Trophoblast cell (in vitro differentiated cells and primary cell): ENCODE data around the gene APBA2.

Experiments used
- DNase-seq, 2 donors: peaks; one replicate each; pipeline ENCODE4 v3.0.0-alpha.2; 2016
- H2AFZ ChIP-seq: 2 replicates; pipeline ENCODE4 v1.6.1; 2013; ENCODE audit warnings: low read length, moderate library complexity, mild to moderate bottlenecking; ENCODE audit not compliant: insufficient read depth, poor library complexity
- H2AK5ac ChIP-seq: 2 replicates; pipeline ENCODE4 v1.6.1; 2013; ENCODE audit warnings: mild to moderate bottlenecking, low read length
- H2BK120ac ChIP-seq: 2 replicates; pipeline ENCODE4 v1.6.1; 2013; ENCODE audit warnings: low read length, mild to moderate bottlenecking, moderate library complexity; ENCODE audit not compliant: insufficient read depth, poor library complexity
- H2BK12ac ChIP-seq: 2 replicates; pipeline ENCODE4 v1.6.1; 2013; ENCODE audit warnings: mild to moderate bottlenecking, low read length, moderate library complexity
- H2BK5ac ChIP-seq: 2 replicates; pipeline ENCODE4 v1.6.1; 2013; ENCODE audit warnings: low read length, low read depth, moderate library complexity, mild to moderate bottlenecking; ENCODE audit not compliant: poor library complexity
- H3K14ac ChIP-seq: 2 replicates; pipeline ENCODE4 v1.6.1; 2013; ENCODE audit warnings: mild to moderate bottlenecking, low read length
- H3K18ac ChIP-seq: 2 replicates; pipeline ENCODE4 v1.6.1; 2013; ENCODE audit warnings: mild to moderate bottlenecking, low read length
- H3K23ac ChIP-seq: 2 replicates; pipeline ENCODE4 v1.6.1; 2013; ENCODE audit warnings: low read length
- H3K27ac ChIP-seq: 2 replicates; pipeline ENCODE4 v1.5.1; 2013; ENCODE audit warnings: low read depth, mild to moderate bottlenecking, inconsistent platforms, low read length, moderate library complexity
- H3K27me3 ChIP-seq: 2 replicates; pipeline ENCODE4 v1.6.1; 2013; ENCODE audit warnings: inconsistent platforms, mild to moderate bottlenecking, low read length, moderate library complexity; ENCODE audit not compliant: insufficient read depth
- H3K36me3 ChIP-seq, 2 experiments: 1 replicate in 1 of 2; 2 replicates in 1 of 2; pipeline ENCODE4 v1.6.1; 2013; ENCODE audit warnings: low read length in 2 of 2, mild to moderate bottlenecking in 2 of 2, moderate library complexity in 1 of 2; ENCODE audit not compliant: insufficient read depth in 2 of 2, control insufficient read depth in 1 of 2
- H3K4ac ChIP-seq: 2 replicates; pipeline ENCODE4 v1.6.1; 2013; ENCODE audit warnings: low read depth, mild to moderate bottlenecking, low read length, moderate library complexity
- H3K4me1 ChIP-seq, 2 experiments: 1 replicate in 1 of 2; 2 replicates in 1 of 2; pipeline ENCODE4 v1.6.1; 2013; ENCODE audit warnings: low read length in 2 of 2, mild to moderate bottlenecking in 2 of 2, moderate library complexity in 1 of 2; ENCODE audit not compliant: insufficient read depth in 2 of 2, control insufficient read depth in 1 of 2
- H3K4me2 ChIP-seq: 2 replicates; pipeline ENCODE4 v1.6.1; 2013; ENCODE audit warnings: inconsistent platforms, mild to moderate bottlenecking, low read length, moderate library complexity
- H3K4me3 ChIP-seq: 2 replicates; pipeline ENCODE4 v1.5.1; 2013; ENCODE audit warnings: mild to moderate bottlenecking, low read depth, low read length, inconsistent platforms
- H3K79me1 ChIP-seq: one replicate; pipeline ENCODE4 v1.6.1; 2013; ENCODE audit warnings: low read length
- H3K79me2 ChIP-seq: 2 replicates; pipeline ENCODE4 v1.6.1; 2013; ENCODE audit warnings: low read length, mild to moderate bottlenecking; ENCODE audit not compliant: control insufficient read depth, insufficient read depth, poor library complexity
- H3K9ac ChIP-seq: 2 replicates; pipeline ENCODE4 v1.6.1; 2013; ENCODE audit warnings: mild to moderate bottlenecking, low read length
- H3K9me3 ChIP-seq: 2 replicates; pipeline ENCODE4 v1.6.1; 2013; ENCODE audit warnings: low read depth, mild to moderate bottlenecking, control low read depth, inconsistent platforms, low read length; ENCODE audit not compliant: insufficient read depth
- H4K12ac ChIP-seq: 2 replicates; pipeline ENCODE4 v1.6.1; 2013; ENCODE audit warnings: low read depth, mild to moderate bottlenecking, low read length, moderate library complexity
- H4K8ac ChIP-seq: 2 replicates; pipeline ENCODE4 v1.6.1; 2013; ENCODE audit warnings: low read depth, mild to moderate bottlenecking, low read length, moderate library complexity
- H4K91ac ChIP-seq: one replicate; pipeline ENCODE4 v1.6.1; 2013; ENCODE audit warnings: low read depth, mild to moderate bottlenecking, low read length, moderate library complexity
- WGBS: extraction: QIAGEN DNeasy Blood & Tissue Kit; methylation state at CpG from one replicate; pipeline ENCODE4 v1.1.7; 2013; ENCODE audit warnings: missing lambda C conversion rate; ENCODE audit not compliant: insufficient read length, insufficient coverage; ENCODE audit errors: extremely low coverage; 5-methylcytosine and 5-hydroxymethylcytosine counted together

APBA2 gene

GRCh38 chr15:29130951-29131839, 245.4 kb downstream of the APBA2 start:
- no peak overlapping the region for H4K91ac ChIP-seq
- H3K4me1 ChIP-seq, result no peaks in the 10 kb centered on the region
- H3K79me2 ChIP-seq, result no peaks in the 10 kb centered on the region
- H3K79me1 ChIP-seq, result no peaks in the 10 kb centered on the region
- H2BK12ac ChIP-seq, result no peak overlapping the region
- H3K9me3 ChIP-seq, result no peaks in the 10 kb centered on the region
- H2AK5ac ChIP-seq, result no peak overlapping the region
- no peaks in the 10 kb centered on the region for H3K27me3 ChIP-seq
- no peak overlapping the region for H3K27ac ChIP-seq
- no peak overlapping the region for H2BK120ac ChIP-seq
- no peak overlapping the region for H3K4me3 ChIP-seq
- H3K23ac ChIP-seq, result no peak overlapping the region
- no peak overlapping the region for H3K18ac ChIP-seq
- H3K14ac ChIP-seq, result no peak overlapping the region
- H3K4ac ChIP-seq, result no peak overlapping the region
- H3K4me2 ChIP-seq, result no peak overlapping the region
- H4K12ac ChIP-seq, result no peak overlapping the region
- no peak overlapping the region for H2AFZ ChIP-seq
- no peak for DNase-seq
- no peak overlapping the region for H4K8ac ChIP-seq
- no CpG with 5 or more reads among the region's 19 CpGs for WGBS
- no peak overlapping the region for H2BK5ac ChIP-seq
- H3K36me3 ChIP-seq, result no peaks in the 10 kb centered on the region
- no peak overlapping the region for H3K9ac ChIP-seq

- H4K8ac ChIP-seq, result no peak overlapping the region
- H3K79me1 ChIP-seq, result no peaks in the 10 kb centered on the region
- no peaks in the 10 kb centered on the region for H3K4me1 ChIP-seq
- no peak overlapping the region for H2BK120ac ChIP-seq
- no peaks in the 10 kb centered on the region for H3K9me3 ChIP-seq
- no peak overlapping the region for H3K18ac ChIP-seq
- H3K4me2 ChIP-seq, result no peak overlapping the region
- H3K14ac ChIP-seq, result no peak overlapping the region
- no peak overlapping the region for H2AK5ac ChIP-seq
- H3K27me3 ChIP-seq, result no peaks in the 10 kb centered on the region
- no peak overlapping the region for H3K9ac ChIP-seq
- no peak overlapping the region for H3K27ac ChIP-seq
- H4K91ac ChIP-seq, result no peak overlapping the region
- H3K36me3 ChIP-seq, result no peaks in the 10 kb centered on the region
- H4K12ac ChIP-seq, result no peak overlapping the region
- no peak overlapping the region for H3K23ac ChIP-seq
- H2AFZ ChIP-seq, result no peak overlapping the region
- DNase-seq, result no peak
- no peak overlapping the region for H3K4me3 ChIP-seq
- no peak overlapping the region for H2BK5ac ChIP-seq
- no CpG with 5 or more reads among the region's 23 CpGs for WGBS
- H3K4ac ChIP-seq, result no peak overlapping the region
- H3K79me2 ChIP-seq, result no peaks in the 10 kb centered on the region
- no peak overlapping the region for H2BK12ac ChIP-seq
Measured at GRCh38 chr15:29131840-29132420, 246.2 kb downstream of the APBA2 start.

- no CpG with 5 or more reads among the region's 14 CpGs for WGBS
- no peak overlapping the region for H4K8ac ChIP-seq
- H3K18ac ChIP-seq, result no peak overlapping the region
- H3K79me1 ChIP-seq, result no peaks in the 10 kb centered on the region
- no peak overlapping the region for H4K91ac ChIP-seq
- DNase-seq, result no peak
- no peaks in the 10 kb centered on the region for H3K27me3 ChIP-seq
- H3K27ac ChIP-seq, result no peak overlapping the region
- H2AK5ac ChIP-seq, result no peak overlapping the region
- H2BK5ac ChIP-seq, result no peak overlapping the region
- H3K4me3 ChIP-seq, result no peak overlapping the region
- H3K4me2 ChIP-seq, result no peak overlapping the region
- no peak overlapping the region for H2BK12ac ChIP-seq
- no peak overlapping the region for H2BK120ac ChIP-seq
- H3K4me1 ChIP-seq, result no peaks in the 10 kb centered on the region
- no peaks in the 10 kb centered on the region for H3K9me3 ChIP-seq
- no peak overlapping the region for H3K23ac ChIP-seq
- no peak overlapping the region for H3K14ac ChIP-seq
- no peak overlapping the region for H4K12ac ChIP-seq
- no peak overlapping the region for H3K4ac ChIP-seq
- no peak overlapping the region for H2AFZ ChIP-seq
- H3K79me2 ChIP-seq, result no peaks in the 10 kb centered on the region
- no peak overlapping the region for H3K9ac ChIP-seq
- no peaks in the 10 kb centered on the region for H3K36me3 ChIP-seq
Measured at GRCh38 chr15:29132735-29133181, 247.0 kb downstream of the APBA2 start.

GRCh38 chr15:29133321-29133720, 247.5 kb downstream of the APBA2 start:
- H2AFZ ChIP-seq, result no peak overlapping the region
- no CpG with 5 or more reads among the region's 8 CpGs for WGBS

More at GRCh38 chr15:29133321-29133720, 247.5 kb downstream of the APBA2 start:
- H3K14ac ChIP-seq, result no peak overlapping the region
- no peaks in the 10 kb centered on the region for H3K27me3 ChIP-seq
- no peaks in the 10 kb centered on the region for H3K36me3 ChIP-seq
- H3K9ac ChIP-seq, result no peak overlapping the region
- H3K79me2 ChIP-seq, result no peaks in the 10 kb centered on the region
- no peak overlapping the region for H3K4me3 ChIP-seq
- no peak overlapping the region for H2AK5ac ChIP-seq
- no peak overlapping the region for H2BK120ac ChIP-seq
- no peak overlapping the region for H4K91ac ChIP-seq
- no peaks in the 10 kb centered on the region for H3K9me3 ChIP-seq
- DNase-seq, result no peak
- H2BK5ac ChIP-seq, result no peak overlapping the region
- no peak overlapping the region for H3K4ac ChIP-seq
- H3K4me1 ChIP-seq, result no peaks in the 10 kb centered on the region
- H3K18ac ChIP-seq, result no peak overlapping the region
- no peak overlapping the region for H3K27ac ChIP-seq
- no peaks in the 10 kb centered on the region for H3K79me1 ChIP-seq
- no peak overlapping the region for H4K12ac ChIP-seq
- no peak overlapping the region for H3K4me2 ChIP-seq
- H2BK12ac ChIP-seq, result no peak overlapping the region
- no peak overlapping the region for H3K23ac ChIP-seq
- no peak overlapping the region for H4K8ac ChIP-seq
